HEK293 (cell line): ENCODE measurements around the gene RBM10.
A peak's percentile ranks its signal among the peaks of the same experiment; 100 is the strongest.

Source experiments
- CTCF ChIA-PET: fragments of 350-600 bp; formaldehyde crosslinking; extraction: SDS; loops from one replicate; lab custom pipeline; 2021; ENCODE audit warnings: antibody characterized with exemption; lab: Yijun Ruan, JAX
- POLR2A ChIA-PET: fragments of 300-600 bp; formaldehyde crosslinking; extraction: SDS; loops from one replicate; lab custom pipeline; 2020; ENCODE audit warnings: antibody characterized with exemption, inconsistent platforms; lab: Yijun Ruan, JAX
- H3K27ac ChIP-seq: fragments of 200-500 bp; sonication (Bioruptor generic); 2 replicates; pipeline ENCODE4 v1.5.1; 2014; ENCODE audit warnings: low read depth, low read length, control low read depth, inconsistent platforms; ENCODE audit errors: extremely low read depth
- H3K36me3 ChIP-seq, 2 experiments: fragments of 200-500 bp in 1 of 2; sonication (Bioruptor generic) in 1 of 2; 1 replicate in 1 of 2; 2 replicates in 1 of 2; pipeline ENCODE4 v1.5.1; 2014 to 2017; ENCODE audit warnings: inconsistent platforms in 2 of 2, low read length in 2 of 2; ENCODE audit not compliant: control insufficient read depth in 2 of 2, insufficient read depth in 1 of 2
- H3K4me1 ChIP-seq: fragments of 200-500 bp; sonication (Bioruptor generic); 2 replicates; pipeline ENCODE4 v1.5.1; 2014; ENCODE audit warnings: mild to moderate bottlenecking, low read length, inconsistent platforms; ENCODE audit not compliant: control insufficient read depth, insufficient read depth
- H3K4me3 ChIP-seq: 2 replicates; pipeline ENCODE4 v1.5.1; 2011; ENCODE audit warnings: low read depth, mild to moderate bottlenecking, control low read depth, low read length, moderate library complexity
- H3K9me3 ChIP-seq: fragments of 200-500 bp; sonication (Bioruptor generic); 2 replicates; pipeline ENCODE4 v1.5.1; 2014; ENCODE audit warnings: low read depth, low read length, inconsistent platforms; ENCODE audit not compliant: control insufficient read depth, insufficient read depth
- EGR2 ChIP-seq: fragments of 450-650 bp; formaldehyde crosslinking; IDR thresholded peaks from 2 replicates; pipeline ENCODE4 v1.5.1; 2016; ENCODE audit warnings: low read depth, missing biosample characterization, missing genetic modification characterization
- FEZF1 ChIP-seq: fragments of 450-650 bp; formaldehyde crosslinking; IDR thresholded peaks from 2 replicates; pipeline ENCODE4 v1.5.1; 2016; ENCODE audit warnings: missing biosample characterization, missing genetic modification characterization
- HOXA7 ChIP-seq: sonication (generic); formaldehyde crosslinking; IDR thresholded peaks from 2 replicates; pipeline ENCODE4 v1.8.1; 2022; ENCODE audit warnings: missing genetic modification reagents, borderline replicate concordance
- KLF10 ChIP-seq: fragments of 450-650 bp; IDR thresholded peaks from 2 replicates; pipeline ENCODE4 v1.5.1; 2018; ENCODE audit warnings: missing biosample characterization, mild to moderate bottlenecking, missing genetic modification characterization
- OSR2 ChIP-seq: fragments of 450-650 bp; formaldehyde crosslinking; IDR thresholded peaks from 2 replicates; pipeline ENCODE4 v1.5.1; 2016; ENCODE audit warnings: missing biosample characterization, missing genetic modification characterization
- SP3 ChIP-seq: fragments of 450-650 bp; formaldehyde crosslinking; IDR thresholded peaks from 2 replicates; pipeline ENCODE4 v1.5.1; 2016; ENCODE audit warnings: missing biosample characterization, missing genetic modification characterization
- TRIM28 ChIP-seq: IDR thresholded peaks from 2 replicates; pipeline ENCODE4 v1.6.1; 2011; ENCODE audit warnings: low read length, control low read depth, borderline replicate concordance
- ZFHX2 ChIP-seq: fragments of 450-650 bp; formaldehyde crosslinking; conservative IDR thresholded peaks from 2 replicates; pipeline ENCODE4 v1.5.1; 2016; ENCODE audit warnings: missing biosample characterization, missing genetic modification characterization
- ZFP3 ChIP-seq: fragments of 450-650 bp; formaldehyde crosslinking; IDR thresholded peaks from 2 replicates; pipeline ENCODE4 v1.5.1; 2016; ENCODE audit warnings: low read depth, missing biosample characterization, missing genetic modification characterization
- ZNF248 ChIP-seq: fragments of 450-650 bp; formaldehyde crosslinking; IDR thresholded peaks from 2 replicates; pipeline ENCODE4 v1.5.1; 2017; ENCODE audit warnings: missing biosample characterization, missing genetic modification characterization
- ZNF302 ChIP-seq: fragments of 450-650 bp; formaldehyde crosslinking; IDR thresholded peaks from 2 replicates; pipeline ENCODE4 v1.5.1; 2016; ENCODE audit warnings: missing biosample characterization, missing genetic modification characterization, low read depth
- ZNF391 ChIP-seq: fragments of 450-650 bp; formaldehyde crosslinking; IDR thresholded peaks from 2 replicates; pipeline ENCODE4 v1.5.1; 2016; ENCODE audit warnings: low read depth, missing biosample characterization, missing genetic modification characterization, borderline replicate concordance
- ZNF514 ChIP-seq: fragments of 450-650 bp; formaldehyde crosslinking; IDR thresholded peaks from 2 replicates; pipeline ENCODE4 v1.5.1; 2016; ENCODE audit warnings: missing biosample characterization, missing genetic modification characterization
- TF ChIP-seq, protein P1 (sequence below): fragments of 450-650 bp; formaldehyde crosslinking; IDR thresholded peaks from 2 replicates; pipeline ENCODE4 v1.5.1; 2016; ENCODE audit warnings: missing biosample characterization, missing genetic modification characterization, borderline replicate concordance
- TF ChIP-seq, protein P2 (sequence below): sonication (generic); formaldehyde crosslinking; IDR thresholded peaks from 2 replicates; pipeline ENCODE4 v1.8.1; 2022; ENCODE audit warnings: mild to moderate bottlenecking, moderate library complexity, missing genetic modification reagents
- TF ChIP-seq, protein P3 (sequence below): fragments of 450-650 bp; formaldehyde crosslinking; IDR thresholded peaks from 2 replicates; pipeline ENCODE4 v1.5.1; 2017; ENCODE audit warnings: missing biosample characterization, missing genetic modification characterization
- TF ChIP-seq, protein P4 (sequence below): fragments of 450-650 bp; IDR thresholded peaks from 2 replicates; pipeline ENCODE4 v1.5.1; 2018; ENCODE audit warnings: missing biosample characterization, missing genetic modification characterization
- TF ChIP-seq, protein P5 (sequence below): fragments of 450-650 bp; formaldehyde crosslinking; IDR thresholded peaks from 2 replicates; pipeline ENCODE4 v1.5.1; 2016; ENCODE audit warnings: missing biosample characterization, missing genetic modification characterization
- TF ChIP-seq, protein P6 (sequence below): fragments of 450-650 bp; formaldehyde crosslinking; IDR thresholded peaks from 2 replicates; pipeline ENCODE4 v1.5.1; 2016; ENCODE audit warnings: missing biosample characterization, missing genetic modification characterization

Gene RBM10

DNA sequence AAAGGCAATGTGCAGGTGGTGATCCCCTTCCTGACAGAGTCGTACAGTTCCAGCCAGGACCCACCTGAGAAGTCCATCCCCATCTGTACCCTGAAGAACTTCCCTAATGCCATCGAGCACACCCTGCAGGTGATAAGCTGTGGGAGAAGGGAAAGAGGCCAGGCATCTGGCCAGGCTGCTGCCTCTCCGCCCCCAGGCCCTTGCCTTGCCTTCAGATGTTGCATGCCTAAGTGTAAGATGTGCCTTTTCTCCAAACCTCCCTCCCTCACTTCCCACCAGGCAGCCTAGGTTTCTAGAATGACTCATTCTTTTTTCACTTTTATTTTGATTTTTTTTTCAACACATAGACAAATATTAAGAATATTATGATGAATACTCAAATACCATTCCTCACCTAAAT lies 61.3 kb downstream of the RBM10 start:
- H3K27ac ChIP-seq: no peak overlapping the region
- peaks cover 87 to 100% of the 10 kb centered on the region in 2 experiments for H3K36me3 ChIP-seq
- POLR2A ChIA-PET: interaction anchor here (1.1 to 2.6 kb wide), 2 partner anchors 11 to 15 kb away, joined by 3 to 13 read pairs; no protein-coding TSS in a partner anchor
- no peak overlapping the region for H3K4me3 ChIP-seq
- CTCF ChIA-PET: interaction anchor here (0.6 to 1.8 kb wide), 3 partner anchors 12 to 317 kb away, joined by 4 to 5 read pairs (median 5); no protein-coding TSS in a partner anchor
- H3K9me3 ChIP-seq: no peaks in the 10 kb centered on the region
- TF ChIP-seq, protein P1, sequence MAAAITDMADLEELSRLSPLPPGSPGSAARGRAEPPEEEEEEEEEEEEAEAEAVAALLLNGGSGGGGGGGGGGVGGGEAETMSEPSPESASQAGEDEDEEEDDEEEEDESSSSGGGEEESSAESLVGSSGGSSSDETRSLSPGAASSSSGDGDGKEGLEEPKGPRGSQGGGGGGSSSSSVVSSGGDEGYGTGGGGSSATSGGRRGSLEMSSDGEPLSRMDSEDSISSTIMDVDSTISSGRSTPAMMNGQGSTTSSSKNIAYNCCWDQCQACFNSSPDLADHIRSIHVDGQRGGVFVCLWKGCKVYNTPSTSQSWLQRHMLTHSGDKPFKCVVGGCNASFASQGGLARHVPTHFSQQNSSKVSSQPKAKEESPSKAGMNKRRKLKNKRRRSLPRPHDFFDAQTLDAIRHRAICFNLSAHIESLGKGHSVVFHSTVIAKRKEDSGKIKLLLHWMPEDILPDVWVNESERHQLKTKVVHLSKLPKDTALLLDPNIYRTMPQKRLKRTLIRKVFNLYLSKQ (tag by site-specific recombination): no peak
- peak; percentile 28; the same call in 1 of the 2 replicates for TF ChIP-seq EGR2 (tag by site-specific recombination)
- TF ChIP-seq ZNF391 (tag by site-specific recombination): no peak
- TF ChIP-seq, protein P2, sequence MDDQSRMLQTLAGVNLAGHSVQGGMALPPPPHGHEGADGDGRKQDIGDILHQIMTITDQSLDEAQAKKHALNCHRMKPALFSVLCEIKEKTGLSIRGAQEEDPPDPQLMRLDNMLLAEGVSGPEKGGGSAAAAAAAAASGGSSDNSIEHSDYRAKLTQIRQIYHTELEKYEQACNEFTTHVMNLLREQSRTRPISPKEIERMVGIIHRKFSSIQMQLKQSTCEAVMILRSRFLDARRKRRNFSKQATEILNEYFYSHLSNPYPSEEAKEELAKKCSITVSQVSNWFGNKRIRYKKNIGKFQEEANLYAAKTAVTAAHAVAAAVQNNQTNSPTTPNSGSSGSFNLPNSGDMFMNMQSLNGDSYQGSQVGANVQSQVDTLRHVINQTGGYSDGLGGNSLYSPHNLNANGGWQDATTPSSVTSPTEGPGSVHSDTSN: 0 out of 2 replicates have a peak, but pooled peaks have one; percentile 29
- TF ChIP-seq ZFHX2 (tag by site-specific recombination): peak; percentile 40; the same call in 1 of the 2 replicates
- TF ChIP-seq, all 188 proteins: peak for 3
- H3K4me1 ChIP-seq: no peaks in the 10 kb centered on the region

DNA sequence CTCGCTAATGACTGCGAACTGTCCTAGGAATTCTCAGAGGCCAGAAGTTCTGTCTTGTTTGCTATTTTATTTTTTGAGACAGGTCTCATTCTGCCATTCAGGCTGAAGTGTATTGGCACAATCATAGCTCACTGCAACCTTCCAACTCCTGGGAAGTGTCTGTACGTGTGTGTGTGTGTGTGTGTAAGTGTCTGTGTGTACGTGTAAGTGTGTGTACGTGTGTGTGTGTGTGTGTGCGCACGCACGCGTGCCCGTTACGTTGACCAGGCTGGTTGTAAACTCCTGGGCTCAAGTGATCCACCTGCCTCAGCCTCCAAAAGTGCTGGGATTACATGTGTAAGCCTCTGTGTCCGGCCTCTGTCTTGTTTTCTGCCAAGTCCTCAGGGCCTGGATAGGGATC lies 63.1 kb downstream of the RBM10 start:
- ChIA-PET CTCF (interaction anchor here (1.6 kb wide), 1 partner anchor 19 kb away, joined by 6 read pairs; no protein-coding TSS in a partner anchor), POLR2A (no interaction called here)
- Histone ChIP-seq H3K4me1 (no peaks in the 10 kb centered on the region), H3K9me3 (no peaks in the 10 kb centered on the region), H3K27ac (no peak overlapping the region)
- TF ChIP-seq HOXA7 (CRISPR knock-in tag): no peak
- TF ChIP-seq, protein P3, sequence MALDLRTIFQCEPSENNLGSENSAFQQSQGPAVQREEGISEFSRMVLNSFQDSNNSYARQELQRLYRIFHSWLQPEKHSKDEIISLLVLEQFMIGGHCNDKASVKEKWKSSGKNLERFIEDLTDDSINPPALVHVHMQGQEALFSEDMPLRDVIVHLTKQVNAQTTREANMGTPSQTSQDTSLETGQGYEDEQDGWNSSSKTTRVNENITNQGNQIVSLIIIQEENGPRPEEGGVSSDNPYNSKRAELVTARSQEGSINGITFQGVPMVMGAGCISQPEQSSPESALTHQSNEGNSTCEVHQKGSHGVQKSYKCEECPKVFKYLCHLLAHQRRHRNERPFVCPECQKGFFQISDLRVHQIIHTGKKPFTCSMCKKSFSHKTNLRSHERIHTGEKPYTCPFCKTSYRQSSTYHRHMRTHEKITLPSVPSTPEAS (tag by site-specific recombination): peak; percentile 93
- TF ChIP-seq, all 188 proteins: peak for 1
- H3K36me3 ChIP-seq: peaks cover 88 to 100% of the 10 kb centered on the region in 2 experiments
- no peak overlapping the region for H3K4me3 ChIP-seq

DNA sequence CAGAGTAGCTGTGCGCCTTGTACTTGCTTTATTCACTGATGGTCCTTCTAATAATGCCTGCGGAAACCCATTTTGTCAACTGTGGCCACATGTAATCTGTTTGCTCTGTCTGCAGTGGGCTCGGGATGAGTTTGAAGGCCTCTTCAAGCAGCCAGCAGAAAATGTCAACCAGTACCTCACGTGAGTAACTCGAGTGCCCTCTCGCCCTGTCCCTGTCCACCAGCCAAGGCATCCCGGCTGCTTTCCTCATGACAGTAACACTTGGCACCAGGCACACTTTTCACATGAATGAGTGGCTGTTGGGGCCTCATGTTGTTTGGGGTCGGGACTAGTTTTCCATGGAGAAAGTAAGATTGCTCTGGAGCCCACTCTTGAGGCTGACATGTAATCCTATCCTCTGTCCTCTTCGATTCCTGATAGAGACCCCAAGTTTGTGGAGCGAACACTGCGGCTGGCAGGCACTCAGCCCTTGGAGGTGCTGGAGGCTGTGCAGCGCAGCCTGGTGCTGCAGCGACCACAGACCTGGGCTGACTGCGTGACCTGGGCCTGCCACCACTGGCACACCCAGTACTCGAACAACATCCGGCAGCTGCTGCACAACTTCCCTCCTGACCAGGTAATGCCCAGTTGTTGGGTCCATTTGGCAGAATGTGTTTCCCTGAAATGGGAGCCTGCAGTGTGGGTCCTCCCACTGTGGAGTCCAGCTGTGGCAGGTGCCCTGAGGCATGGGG lies 64.7 kb downstream of the RBM10 start:
- peaks cover 94 to 100% of the 10 kb centered on the region in 2 experiments for H3K36me3 ChIP-seq
- H3K4me1 ChIP-seq: no peaks in the 10 kb centered on the region
- ChIA-PET CTCF (no interaction called here), POLR2A (no interaction called here)
- no peak overlapping the region for H3K27ac ChIP-seq
- no peaks in the 10 kb centered on the region for H3K9me3 ChIP-seq
- no peak overlapping the region for H3K4me3 ChIP-seq
- TF ChIP-seq FEZF1 (tag by site-specific recombination): no peak
- no peak for TF ChIP-seq TRIM28
- TF ChIP-seq, protein P4, sequence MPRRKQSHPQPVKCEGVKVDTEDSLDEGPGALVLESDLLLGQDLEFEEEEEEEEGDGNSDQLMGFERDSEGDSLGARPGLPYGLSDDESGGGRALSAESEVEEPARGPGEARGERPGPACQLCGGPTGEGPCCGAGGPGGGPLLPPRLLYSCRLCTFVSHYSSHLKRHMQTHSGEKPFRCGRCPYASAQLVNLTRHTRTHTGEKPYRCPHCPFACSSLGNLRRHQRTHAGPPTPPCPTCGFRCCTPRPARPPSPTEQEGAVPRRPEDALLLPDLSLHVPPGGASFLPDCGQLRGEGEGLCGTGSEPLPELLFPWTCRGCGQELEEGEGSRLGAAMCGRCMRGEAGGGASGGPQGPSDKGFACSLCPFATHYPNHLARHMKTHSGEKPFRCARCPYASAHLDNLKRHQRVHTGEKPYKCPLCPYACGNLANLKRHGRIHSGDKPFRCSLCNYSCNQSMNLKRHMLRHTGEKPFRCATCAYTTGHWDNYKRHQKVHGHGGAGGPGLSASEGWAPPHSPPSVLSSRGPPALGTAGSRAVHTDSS (tag by site-specific recombination): no peak
- no peak for TF ChIP-seq SP3
- TF ChIP-seq, protein P5, sequence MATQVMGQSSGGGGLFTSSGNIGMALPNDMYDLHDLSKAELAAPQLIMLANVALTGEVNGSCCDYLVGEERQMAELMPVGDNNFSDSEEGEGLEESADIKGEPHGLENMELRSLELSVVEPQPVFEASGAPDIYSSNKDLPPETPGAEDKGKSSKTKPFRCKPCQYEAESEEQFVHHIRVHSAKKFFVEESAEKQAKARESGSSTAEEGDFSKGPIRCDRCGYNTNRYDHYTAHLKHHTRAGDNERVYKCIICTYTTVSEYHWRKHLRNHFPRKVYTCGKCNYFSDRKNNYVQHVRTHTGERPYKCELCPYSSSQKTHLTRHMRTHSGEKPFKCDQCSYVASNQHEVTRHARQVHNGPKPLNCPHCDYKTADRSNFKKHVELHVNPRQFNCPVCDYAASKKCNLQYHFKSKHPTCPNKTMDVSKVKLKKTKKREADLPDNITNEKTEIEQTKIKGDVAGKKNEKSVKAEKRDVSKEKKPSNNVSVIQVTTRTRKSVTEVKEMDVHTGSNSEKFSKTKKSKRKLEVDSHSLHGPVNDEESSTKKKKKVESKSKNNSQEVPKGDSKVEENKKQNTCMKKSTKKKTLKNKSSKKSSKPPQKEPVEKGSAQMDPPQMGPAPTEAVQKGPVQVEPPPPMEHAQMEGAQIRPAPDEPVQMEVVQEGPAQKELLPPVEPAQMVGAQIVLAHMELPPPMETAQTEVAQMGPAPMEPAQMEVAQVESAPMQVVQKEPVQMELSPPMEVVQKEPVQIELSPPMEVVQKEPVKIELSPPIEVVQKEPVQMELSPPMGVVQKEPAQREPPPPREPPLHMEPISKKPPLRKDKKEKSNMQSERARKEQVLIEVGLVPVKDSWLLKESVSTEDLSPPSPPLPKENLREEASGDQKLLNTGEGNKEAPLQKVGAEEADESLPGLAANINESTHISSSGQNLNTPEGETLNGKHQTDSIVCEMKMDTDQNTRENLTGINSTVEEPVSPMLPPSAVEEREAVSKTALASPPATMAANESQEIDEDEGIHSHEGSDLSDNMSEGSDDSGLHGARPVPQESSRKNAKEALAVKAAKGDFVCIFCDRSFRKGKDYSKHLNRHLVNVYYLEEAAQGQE: no peak
- TF ChIP-seq ZNF302 (tag by site-specific recombination): no peak
- TF ChIP-seq KLF10 (tag by site-specific recombination): no peak
- TF ChIP-seq ZNF248 (tag by site-specific recombination): no peak
- TF ChIP-seq OSR2 (tag by site-specific recombination): no peak
- TF ChIP-seq, protein P6, sequence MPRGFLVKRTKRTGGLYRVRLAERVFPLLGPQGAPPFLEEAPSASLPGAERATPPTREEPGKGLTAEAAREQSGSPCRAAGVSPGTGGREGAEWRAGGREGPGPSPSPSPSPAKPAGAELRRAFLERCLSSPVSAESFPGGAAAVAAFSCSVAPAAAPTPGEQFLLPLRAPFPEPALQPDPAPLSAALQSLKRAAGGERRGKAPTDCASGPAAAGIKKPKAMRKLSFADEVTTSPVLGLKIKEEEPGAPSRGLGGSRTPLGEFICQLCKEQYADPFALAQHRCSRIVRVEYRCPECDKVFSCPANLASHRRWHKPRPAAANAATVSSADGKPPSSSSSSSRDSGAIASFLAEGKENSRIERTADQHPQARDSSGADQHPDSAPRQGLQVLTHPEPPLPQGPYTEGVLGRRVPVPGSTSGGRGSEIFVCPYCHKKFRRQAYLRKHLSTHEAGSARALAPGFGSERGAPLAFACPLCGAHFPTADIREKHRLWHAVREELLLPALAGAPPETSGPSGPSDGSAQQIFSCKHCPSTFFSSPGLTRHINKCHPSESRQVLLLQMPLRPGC (tag by site-specific recombination): no peak
- TF ChIP-seq ZFP3: no peak
- TF ChIP-seq ZNF514 (tag by site-specific recombination): no peak
